Measurements from ENCODE around the gene KIN. TPM values are rescaled to one million over a fixed set of nuclear protein-coding genes. Genes with fewer than 3 reads are reported as not detected.

The KIN gene
- total RNA-seq, 1 donor from 2014 or later = 23.6 TPM

DNA sequence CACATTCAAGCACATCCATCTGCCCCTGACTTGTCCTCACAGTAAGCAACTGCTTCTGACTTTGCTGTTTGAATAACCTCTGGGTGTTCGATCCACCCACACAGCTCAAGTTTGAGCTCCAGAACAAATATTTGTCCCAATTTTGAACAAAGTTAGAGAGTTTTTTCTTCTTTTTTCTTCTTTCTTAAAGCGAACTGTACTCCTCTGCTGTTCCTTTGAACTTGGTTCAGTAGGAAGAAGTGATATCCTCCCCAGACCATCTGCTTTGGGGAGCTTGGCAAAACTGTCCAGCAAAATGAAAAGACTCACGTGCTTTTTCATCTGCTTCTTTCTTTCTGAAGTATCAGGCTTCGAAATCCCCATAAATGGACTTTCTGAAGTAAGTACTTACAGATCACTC is 84.7 kb downstream of the KIN start, which contains the start of gene ITIH2:
Gene ITIH2, plus strand, starts transcription at position 177 of the 400 bp plus-strand sequence. Its CDS starts 119 bp downstream, at position 296.
- H3K27ac ChIP-seq = no peak within 1 kb of the TSS
- TF ChIP-seq EZH2phosphoT487 (IDR thresholded peaks at IDR 0.05) (no peak), CTCF (IDR thresholded peaks at IDR 0.05) (no peak), EZH2 (IDR thresholded peaks at IDR 0.05) (no peak)
- no peak within 1 kb of the TSS for H3K9ac ChIP-seq
- H4K20me1 ChIP-seq (ENCODE audit: low read depth) = no peaks in the 10 kb centered on the region
- no peak within 1 kb of the TSS for H3K4me2 ChIP-seq
- no peaks in the 10 kb centered on the region for H3K9me3 ChIP-seq (ENCODE audit: low read depth)
- Mint-ChIP-seq H3K27ac (no peak within 1 kb of the TSS), H3K4me1 (no peaks in the 10 kb centered on the region), H3K36me3 (no peaks in the 10 kb centered on the region), H3K4me3 (no peak within 1 kb of the TSS), H3K9me3 (no peaks in the 10 kb centered on the region), H3K27me3 (ENCODE audit: insufficient read depth, low read depth) (peaks cover 4% of the 10 kb centered on the region)
- H2AFZ ChIP-seq (replicated peaks) = no peak within 1 kb of the TSS
- DNase-seq (ENCODE audit: low spot score) = no peak
- H3F3A ChIP-seq (ENCODE audit: low read depth) = no peaks in the 10 kb centered on the region
- no peak within 1 kb of the TSS for H3K4me3 ChIP-seq
- no peaks in the 10 kb centered on the region for H3K79me2 ChIP-seq (ENCODE audit: low read depth)
- H3K36me3 ChIP-seq = no peaks in the 10 kb centered on the region
- no peaks in the 10 kb centered on the region for H3K4me1 ChIP-seq
- no peaks in the 10 kb centered on the region for H3K27me3 ChIP-seq

DNA sequence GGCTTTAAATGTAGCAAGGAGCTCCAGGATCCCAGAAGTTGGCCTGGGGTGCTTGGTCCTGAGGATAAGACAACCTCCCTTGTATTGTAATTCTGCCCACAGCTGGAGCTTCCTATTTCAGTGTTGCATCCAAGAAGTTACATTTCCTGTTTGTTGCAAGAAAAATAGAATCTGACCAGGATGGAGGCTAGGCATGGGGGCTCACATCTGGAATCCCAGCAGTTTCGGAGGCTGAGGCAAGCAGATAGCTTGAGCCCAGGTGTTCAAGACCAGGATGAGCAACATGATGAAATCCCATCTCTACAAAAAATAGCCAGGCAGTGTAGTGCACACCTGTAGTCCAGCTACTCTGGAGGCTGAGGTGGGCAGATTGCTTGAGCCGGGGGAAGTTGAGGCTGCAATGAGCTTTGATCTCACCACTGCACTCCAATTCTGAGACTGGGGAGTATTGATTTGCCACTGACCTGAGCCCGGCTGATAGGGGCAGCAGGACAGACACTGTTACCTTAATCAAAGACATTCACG is 85.4 kb downstream of the KIN start:
- Mint-ChIP-seq H3K4me3 (no peak overlapping the region), H3K27me3 (ENCODE audit: insufficient read depth, low read depth) (peaks cover 4% of the 10 kb centered on the region)

DNA sequence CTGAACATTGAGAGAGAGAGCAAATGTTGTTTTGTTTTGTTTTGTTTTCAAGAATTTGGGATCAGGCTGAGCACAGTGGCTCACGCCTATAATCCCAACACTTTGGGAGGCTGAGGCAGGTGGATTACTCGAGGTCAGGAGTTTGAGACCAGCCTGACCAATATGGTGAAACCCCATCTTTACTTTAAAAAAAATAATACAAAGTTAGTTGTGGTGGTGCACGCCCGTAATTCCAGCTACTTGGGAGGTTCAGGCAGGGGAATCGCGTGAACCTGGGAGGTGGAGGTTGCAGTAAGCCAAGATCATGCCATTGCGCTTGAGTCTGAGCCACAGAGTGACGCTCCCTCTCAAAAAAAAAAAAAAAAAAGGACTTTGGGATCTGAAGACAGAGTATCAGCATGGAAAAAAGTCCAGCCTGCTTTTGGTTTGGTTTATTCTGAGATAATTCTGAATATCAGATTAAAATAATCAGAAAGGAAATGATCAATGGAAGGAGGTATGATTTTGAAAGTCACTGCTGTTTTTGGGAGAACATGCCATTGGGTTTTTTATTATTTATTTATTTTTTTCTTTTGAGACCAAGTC is 86.5 kb downstream of the KIN start:
- peaks cover 6% of the 10 kb centered on the region for H3K27me3 Mint-ChIP-seq (ENCODE audit: insufficient read depth, low read depth)

More for the DNA sequence above, 85.4 kb downstream of the KIN start:
- DNase-seq (ENCODE audit: low spot score) = no peak
- no peaks in the 10 kb centered on the region for H3K27me3 ChIP-seq
- H3K9me3 Mint-ChIP-seq = no peaks in the 10 kb centered on the region
- no peak overlapping the region for H2AFZ ChIP-seq (replicated peaks)
- H3K9ac ChIP-seq = no peak overlapping the region
- no peaks in the 10 kb centered on the region for H4K20me1 ChIP-seq (ENCODE audit: low read depth)
- H3K27ac ChIP-seq = no peak overlapping the region
- H3F3A ChIP-seq (ENCODE audit: low read depth) = no peaks in the 10 kb centered on the region
- TF ChIP-seq EZH2phosphoT487 (IDR thresholded peaks at IDR 0.05) = no peak
- no peak for TF ChIP-seq CTCF (IDR thresholded peaks at IDR 0.05)
- no peak for TF ChIP-seq EZH2 (IDR thresholded peaks at IDR 0.05)
- H3K4me1 Mint-ChIP-seq = no peaks in the 10 kb centered on the region
- H3K9me3 ChIP-seq (ENCODE audit: low read depth) = no peaks in the 10 kb centered on the region
- no peak overlapping the region for H3K4me2 ChIP-seq
- H3K36me3 ChIP-seq = no peaks in the 10 kb centered on the region
- no peak overlapping the region for H3K4me3 ChIP-seq
- no peaks in the 10 kb centered on the region for H3K79me2 ChIP-seq (ENCODE audit: low read depth)
- H3K27ac Mint-ChIP-seq = no peak overlapping the region
- no peaks in the 10 kb centered on the region for H3K4me1 ChIP-seq
- no peaks in the 10 kb centered on the region for H3K36me3 Mint-ChIP-seq

More for the DNA sequence above, 86.5 kb downstream of the KIN start:
- H3K27me3 ChIP-seq = no peaks in the 10 kb centered on the region
- no peak overlapping the region for H3K27ac ChIP-seq
- H3K9me3 ChIP-seq (ENCODE audit: low read depth) = no peaks in the 10 kb centered on the region
- Mint-ChIP-seq H3K4me3 (no peak overlapping the region), H3K9me3 (no peaks in the 10 kb centered on the region), H3K36me3 (no peaks in the 10 kb centered on the region), H3K4me1 (no peaks in the 10 kb centered on the region), H3K27ac (no peak overlapping the region)
- no peak for DNase-seq (ENCODE audit: low spot score)
- no peaks in the 10 kb centered on the region for H3K36me3 ChIP-seq
- no peak overlapping the region for H3K4me3 ChIP-seq
- H3F3A ChIP-seq (ENCODE audit: low read depth) = no peaks in the 10 kb centered on the region
- TF ChIP-seq EZH2 (IDR thresholded peaks at IDR 0.05) (no peak), CTCF (IDR thresholded peaks at IDR 0.05) (no peak), EZH2phosphoT487 (IDR thresholded peaks at IDR 0.05) (no peak)
- no peak overlapping the region for H2AFZ ChIP-seq (replicated peaks)
- no peaks in the 10 kb centered on the region for H3K79me2 ChIP-seq (ENCODE audit: low read depth)
- no peaks in the 10 kb centered on the region for H3K4me1 ChIP-seq
- H4K20me1 ChIP-seq (ENCODE audit: low read depth) = no peaks in the 10 kb centered on the region
- H3K9ac ChIP-seq = no peak overlapping the region
- H3K4me2 ChIP-seq = no peak overlapping the region

Other genes starting within 250 kb of the KIN start
- gene ITIH5, start 121.0 kb downstream of the KIN start, total RNA-seq (ENCODE audit: low replicate concordance) = 0.84 and 1.1 TPM in 2 replicates
- gene ITIH2, start 84.7 kb downstream of the KIN start, total RNA-seq (ENCODE audit: low replicate concordance) = not detected in 2 replicates
- gene ATP5F1C, start 184 bp upstream of the KIN start, total RNA-seq (ENCODE audit: low replicate concordance) = 356 and 466 TPM in 2 replicates
- gene TAF3, start 30.5 kb upstream of the KIN start, total RNA-seq (ENCODE audit: low replicate concordance) = 3.4 and 4.6 TPM in 2 replicates